Natural killer cell (primary cell): ENCODE results near the gene MLXIP. TPM values are rescaled to one million over a fixed set of nuclear protein-coding genes. Genes with fewer than 3 reads are reported as not detected.

ENCODE experiments used
- ATAC-seq, 3 donors: fragments of 150-1000 bp in 2 of 3; fragments of 200-7000 bp in 1 of 3; cut with Tn5 transposase; 1 replicate in 1 of 3; 2 replicates in 2 of 3; pipeline ENCODE4 v1.10.0; 2021; ENCODE audit warnings: mild to moderate bottlenecking in 2 of 3, moderate library complexity in 2 of 3
- DNase-seq, 2 donors: peaks; one replicate each; pipeline versions ENCODE4 v3.0.0 to v3.0.0-alpha.2; 2013 to 2021; ENCODE audit warnings: mixed read lengths in 1 of 2
- H3K27ac ChIP-seq: one replicate; pipeline ENCODE4 v1.5.1; 2013; ENCODE audit warnings: mild to moderate bottlenecking, low read length
- H3K27me3 ChIP-seq: one replicate; pipeline ENCODE4 v1.6.1; 2013; ENCODE audit warnings: low read length; ENCODE audit not compliant: control insufficient read depth, insufficient read depth
- H3K36me3 ChIP-seq: one replicate; pipeline ENCODE4 v1.6.1; 2013; ENCODE audit warnings: low read length; ENCODE audit not compliant: control insufficient read depth, insufficient read depth
- H3K4me1 ChIP-seq: one replicate; pipeline ENCODE4 v1.6.1; 2013; ENCODE audit warnings: low read length; ENCODE audit not compliant: control insufficient read depth, insufficient read depth
- H3K4me3 ChIP-seq: one replicate; pipeline ENCODE4 v1.5.1; 2013; ENCODE audit warnings: low read length
- H3K9me3 ChIP-seq: one replicate; pipeline ENCODE4 v1.6.1; 2013; ENCODE audit warnings: low read length; ENCODE audit not compliant: control insufficient read depth, insufficient read depth
- H3K27ac Mint-ChIP-seq, 2 donors: one replicate each; pipeline ENCODE4 v1.8.0; 2022; ENCODE audit warnings: mild to moderate bottlenecking in 2 of 2, mixed read lengths in 2 of 2, moderate library complexity in 1 of 2
- H3K27me3 Mint-ChIP-seq, 2 donors: one replicate each; pipeline ENCODE4 v1.8.0; 2022; ENCODE audit warnings: low read depth in 2 of 2, mixed read lengths in 2 of 2
- H3K36me3 Mint-ChIP-seq: one replicate; pipeline ENCODE4 v1.8.0; 2022; ENCODE audit warnings: mixed read lengths
- H3K4me1 Mint-ChIP-seq, 2 donors: one replicate each; pipeline ENCODE4 v1.8.0; 2022; ENCODE audit warnings: mixed read lengths in 2 of 2
- H3K4me3 Mint-ChIP-seq: one replicate; pipeline ENCODE4 v1.8.0; 2022; ENCODE audit warnings: mild to moderate bottlenecking, moderate library complexity, mixed read lengths
- H3K9me3 Mint-ChIP-seq, 2 donors: one replicate each; pipeline ENCODE4 v1.8.0; 2022; ENCODE audit warnings: mixed read lengths in 2 of 2
- WGBS: methylation state at CpG from one replicate; pipeline ENCODE4 v1.1.7; 2013; ENCODE audit warnings: missing lambda C conversion rate; ENCODE audit not compliant: insufficient coverage; 5-methylcytosine and 5-hydroxymethylcytosine counted together
- intact Hi-C: fragments of 100-400 bp; cut with micrococcal nuclease; formaldehyde crosslinking; loops from one replicate; pipeline ENCODE4 v1.14.2; 2022
- total RNA-seq, 4 donors: library from RNA; stranded (reverse); fragments of 120-200 nt in 1 of 4; gene quantifications; one replicate each; pipeline versions ENCODE4 v1.2.3 to v1.2.4, GENCODE V29; 2013 to 2022
- TF ChIP-seq, protein P1 (sequence below): fragments of 200-600 bp; IDR thresholded peaks from one replicate; pipeline ENCODE4 v1.8.0; 2022; ENCODE audit warnings: antibody characterized with exemption

MLXIP gene
- total RNA-seq, 3 donors from 2014 or later (not counting 1 experiment from before 2014, with no cell fraction given) = 83.8 to 92.4 (median 86.1) TPM

DNA sequence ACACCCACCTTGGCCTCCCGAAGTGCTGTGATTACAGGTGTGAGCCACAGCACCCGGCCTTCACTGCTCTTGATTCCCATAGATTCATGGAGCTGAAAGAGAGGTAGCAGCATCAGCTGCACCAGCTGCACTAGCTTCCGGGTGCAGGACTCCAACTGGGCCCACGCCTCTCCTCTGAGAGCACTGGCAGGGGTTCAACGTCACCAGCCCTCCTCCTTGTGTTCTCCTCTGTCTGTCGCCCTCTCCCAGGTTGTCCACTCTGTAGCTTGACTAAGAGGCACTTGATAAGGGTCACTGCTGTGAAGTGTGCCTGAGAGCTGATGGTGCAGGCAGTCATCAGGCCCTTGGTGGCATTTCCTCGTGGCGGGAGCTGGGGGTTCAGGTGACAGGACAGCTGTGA lies 28.3 kb downstream of the MLXIP start:
- Histone ChIP-seq H3K9me3 (no peaks in the 10 kb centered on the region), H3K27ac (no peak overlapping the region), H3K27me3 (no peaks in the 10 kb centered on the region), H3K36me3 (no peaks in the 10 kb centered on the region), H3K4me1 (peaks cover 43% of the 10 kb centered on the region), H3K4me3 (no peak overlapping the region)
- intact Hi-C loops = no loop called here
- no peaks in the 10 kb centered on the region for H3K9me3 Mint-ChIP-seq
- H3K4me3 Mint-ChIP-seq = no peak overlapping the region
- no peaks in the 10 kb centered on the region for H3K36me3 Mint-ChIP-seq
- peaks cover 43 to 64% of the 10 kb centered on the region in 2 donors for H3K4me1 Mint-ChIP-seq
- TF ChIP-seq, protein P1, sequence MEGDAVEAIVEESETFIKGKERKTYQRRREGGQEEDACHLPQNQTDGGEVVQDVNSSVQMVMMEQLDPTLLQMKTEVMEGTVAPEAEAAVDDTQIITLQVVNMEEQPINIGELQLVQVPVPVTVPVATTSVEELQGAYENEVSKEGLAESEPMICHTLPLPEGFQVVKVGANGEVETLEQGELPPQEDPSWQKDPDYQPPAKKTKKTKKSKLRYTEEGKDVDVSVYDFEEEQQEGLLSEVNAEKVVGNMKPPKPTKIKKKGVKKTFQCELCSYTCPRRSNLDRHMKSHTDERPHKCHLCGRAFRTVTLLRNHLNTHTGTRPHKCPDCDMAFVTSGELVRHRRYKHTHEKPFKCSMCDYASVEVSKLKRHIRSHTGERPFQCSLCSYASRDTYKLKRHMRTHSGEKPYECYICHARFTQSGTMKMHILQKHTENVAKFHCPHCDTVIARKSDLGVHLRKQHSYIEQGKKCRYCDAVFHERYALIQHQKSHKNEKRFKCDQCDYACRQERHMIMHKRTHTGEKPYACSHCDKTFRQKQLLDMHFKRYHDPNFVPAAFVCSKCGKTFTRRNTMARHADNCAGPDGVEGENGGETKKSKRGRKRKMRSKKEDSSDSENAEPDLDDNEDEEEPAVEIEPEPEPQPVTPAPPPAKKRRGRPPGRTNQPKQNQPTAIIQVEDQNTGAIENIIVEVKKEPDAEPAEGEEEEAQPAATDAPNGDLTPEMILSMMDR = no peak
- H3K27me3 Mint-ChIP-seq = no peaks in the 10 kb centered on the region
- H3K27ac Mint-ChIP-seq = no peak overlapping the region
- DNase-seq (no peak), ATAC-seq (no peak)
- WGBS = 91% methylated on average over 8 of the region's 8 CpGs

DNA sequence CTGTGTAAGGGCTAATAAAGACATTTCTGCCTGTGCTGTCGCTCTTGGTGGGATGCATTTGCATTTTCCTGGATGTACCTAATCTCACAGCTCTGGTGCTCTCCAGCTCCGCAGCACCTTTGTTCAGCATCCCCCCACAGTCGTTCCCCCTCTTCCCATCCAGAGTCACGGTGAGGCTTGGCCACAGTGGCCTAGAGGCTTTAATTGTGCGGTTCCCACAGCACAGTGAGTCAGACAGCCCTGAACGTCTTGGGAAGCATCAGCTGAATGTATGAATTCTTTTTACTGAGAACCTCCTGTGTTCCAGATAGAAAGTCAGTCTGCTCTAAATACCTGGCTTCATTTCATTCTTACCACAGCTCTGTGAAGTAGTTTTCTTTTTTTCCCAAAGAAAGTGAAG lies 28.7 kb downstream of the MLXIP start:
- 89% methylated on average over 6 of the region's 6 CpGs for WGBS
- Histone ChIP-seq H3K36me3 (no peaks in the 10 kb centered on the region), H3K4me3 (no peak overlapping the region), H3K27ac (no peak overlapping the region), H3K9me3 (no peaks in the 10 kb centered on the region), H3K4me1 (peaks cover 43% of the 10 kb centered on the region), H3K27me3 (no peaks in the 10 kb centered on the region)
- no peaks in the 10 kb centered on the region for H3K36me3 Mint-ChIP-seq
- ATAC-seq = no peak
- intact Hi-C loops = no loop called here
- TF ChIP-seq, protein P1 = no peak
- H3K27ac Mint-ChIP-seq = no peak overlapping the region
- DNase-seq = no peak
- no peaks in the 10 kb centered on the region for H3K27me3 Mint-ChIP-seq
- no peak overlapping the region for H3K4me3 Mint-ChIP-seq
- H3K4me1 Mint-ChIP-seq = peaks cover 46 to 64% of the 10 kb centered on the region in 2 donors
- H3K9me3 Mint-ChIP-seq = no peaks in the 10 kb centered on the region

DNA sequence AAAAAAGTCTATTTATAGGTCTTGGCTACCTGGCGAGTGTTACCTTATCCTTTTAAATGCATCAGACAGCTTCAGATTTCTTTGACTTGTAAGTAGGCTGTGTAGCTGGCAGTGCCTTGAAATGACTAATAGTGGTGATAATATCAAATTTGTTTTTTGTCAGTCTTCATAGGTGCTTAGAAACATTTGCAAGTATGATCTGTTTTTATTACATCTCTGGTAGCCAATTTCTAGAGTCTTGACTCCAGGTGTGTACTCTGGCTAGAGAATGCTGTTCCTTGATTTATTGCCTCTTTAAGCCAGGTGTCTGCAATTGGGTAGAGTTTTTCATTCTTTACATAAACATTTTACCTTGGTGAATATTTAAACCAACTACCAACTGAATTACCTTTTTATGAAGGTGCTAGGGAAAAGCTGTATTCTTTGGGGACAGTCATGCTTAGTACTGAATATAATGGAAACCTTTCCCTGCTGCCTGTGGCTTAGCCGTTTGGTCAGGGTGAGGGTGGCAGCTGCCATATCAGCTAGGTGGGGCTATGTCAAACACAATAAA lies 32.6 kb downstream of the MLXIP start:
- peaks cover 22% of the 10 kb centered on the region for H3K4me1 ChIP-seq
- Mint-ChIP-seq H3K4me1 (peaks cover 27 to 43% of the 10 kb centered on the region in 2 donors), H3K27ac (no peak overlapping the region), H3K36me3 (no peaks in the 10 kb centered on the region), H3K9me3 (no peaks in the 10 kb centered on the region), H3K4me3 (no peak overlapping the region), H3K27me3 (no peaks in the 10 kb centered on the region)
- no peak overlapping the region for H3K4me3 ChIP-seq
- DNase-seq (no peak), ATAC-seq (peak in 1 of 3 donors; percentile 33)
- 45% methylated on average over 2 of the region's 2 CpGs for whole genome bisulfite sequencing
- TF ChIP-seq, protein P1 = no peak
- intact Hi-C loops = no loop called here
- no peaks in the 10 kb centered on the region for H3K9me3 ChIP-seq
- no peaks in the 10 kb centered on the region for H3K27me3 ChIP-seq
- no peak overlapping the region for H3K27ac ChIP-seq
- H3K36me3 ChIP-seq = no peaks in the 10 kb centered on the region
